Spleen (tissue), 11 donors: Measurements from ENCODE around the gene MUC5B. TPM values are rescaled to one million over a fixed set of nuclear protein-coding genes. Genes with fewer than 3 reads are reported as not detected.
A peak's percentile ranks its signal among the peaks of the same experiment; 100 is the strongest.

Experiments used
- DNase-seq: peaks from one replicate; pipeline ENCODE4 v3.0.0-alpha.2; 2020
- H3K27ac ChIP-seq, 8 donors: fragments of 200-600 bp; sonication (generic) in 7 of 8; 1 replicate in 4 of 8; 2 replicates in 4 of 8; pipeline versions ENCODE4 v1.5.0 to v1.8.0; 2016 to 2021; ENCODE audit warnings: inconsistent platforms in 4 of 8, mild to moderate bottlenecking in 4 of 8, moderate library complexity in 1 of 8
- H3K27me3 ChIP-seq, 7 donors: fragments of 200-600 bp; sonication (generic) in 6 of 7; replicated peaks in 1 of 7; 1 replicate in 4 of 7; 2 replicates in 3 of 7; pipeline versions ENCODE4 v1.5.0 to v1.8.0; 2016 to 2021; ENCODE audit warnings: inconsistent platforms in 3 of 7, mild to moderate bottlenecking in 1 of 7
- H3K36me3 ChIP-seq, 6 donors: fragments of 200-600 bp; sonication (generic) in 5 of 6; 1 replicate in 4 of 6; 2 replicates in 2 of 6; pipeline versions ENCODE4 v1.5.0 to v1.8.0; 2016 to 2021; ENCODE audit warnings: inconsistent platforms in 2 of 6
- H3K4me1 ChIP-seq, 6 donors: fragments of 200-600 bp; sonication (generic) in 5 of 6; 1 replicate in 3 of 6; 2 replicates in 3 of 6; pipeline versions ENCODE4 v1.5.0 to v1.8.0; 2016 to 2021; ENCODE audit warnings: inconsistent platforms in 3 of 6
- H3K4me3 ChIP-seq, 8 donors: fragments of 200-600 bp; sonication (generic) in 7 of 8; 1 replicate in 4 of 8; 2 replicates in 4 of 8; pipeline versions ENCODE4 v1.5.0 to v1.8.0; 2016 to 2021; ENCODE audit warnings: inconsistent platforms in 4 of 8, mild to moderate bottlenecking in 4 of 8, moderate library complexity in 2 of 8
- H3K9me3 ChIP-seq, 8 donors: fragments of 200-600 bp; sonication (generic) in 7 of 8; 1 replicate in 4 of 8; 2 replicates in 4 of 8; pipeline versions ENCODE4 v1.5.0 to v1.8.0; 2016 to 2021; ENCODE audit warnings: inconsistent platforms in 4 of 8
- POLR2A ChIP-seq, 3 donors: fragments of 450-650 bp; IDR thresholded peaks; one replicate each; pipeline ENCODE4 v1.5.1; 2017; ENCODE audit warnings: antibody characterized with exemption in 3 of 3, mild to moderate bottlenecking in 1 of 3
- POLR2AphosphoS5 ChIP-seq, 3 donors: sonication (generic); formaldehyde crosslinking; IDR thresholded peaks; one replicate each; pipeline ENCODE4 v1.5.1; 2017; ENCODE audit warnings: antibody characterized with exemption in 3 of 3
- WGBS, 5 donors: extraction: QIAGEN DNeasy Blood & Tissue Kit in 3 of 5; methylation state at CpG; one replicate each; pipeline versions ENCODE4 v1.1.5 to v1.1.7; 2013 to 2018; 5-methylcytosine and 5-hydroxymethylcytosine counted together
- intact Hi-C: fragments of 100-400 bp; cut with DNase I; formaldehyde crosslinking; loops from one replicate; pipeline ENCODE4 v1.15.0; 2023; ENCODE audit warnings: low total_unique reads
- polyA plus RNA-seq, 3 donors: library from polyadenylated mRNA; stranded (reverse); fragments of 200-250 nt; gene quantifications; one replicate each; pipeline ENCODE4 v1.2.1, GENCODE V29; 2013
- total RNA-seq, 7 donors: library from RNA; depleted of rRNA in 3 of 7; stranded (reverse); fragments of >200 nt in 3 of 7; fragmentation: NEBNext Ultra II Directional in 4 of 7; extraction: Animal tissue kit (Norgen Biotek cat#: 25700) in 4 of 7; gene quantifications; one replicate each; pipeline versions ENCODE4 v1.1.0 to v1.2.1, GENCODE V29; 2016 to 2021
- TF ChIP-seq, protein P1 (sequence below), 11 experiments: fragments of 200-600 bp in 7 of 11; fragments of 450-650 bp in 4 of 11; sonication (generic) in 4 of 11; IDR thresholded peaks in 8 of 11; conservative IDR thresholded peaks in 3 of 11; 1 replicate in 7 of 11; 2 replicates in 4 of 11; pipeline versions ENCODE4 v1.4.0 to v1.8.0; 2016 to 2021; ENCODE audit warnings: antibody characterized with exemption in 11 of 11, inconsistent platforms in 4 of 11, mild to moderate bottlenecking in 1 of 11
- donor health status: healthy with polysubstance abuse.
- donor health status: DM: no; HTN: no; CAD: no; lungs with moderate emphysema.
- donor health status: DM: no; HTN: no; CAD: no.
- donor health status: Bipolar disorder and iron deficiency.
- donor health status: healthy.
- donor health status: DM: no; HTN: no; CAD: no.
- donor health status: DM: yes; HTN: yes; CAD: no.

Gene MUC5B
- total and polyA plus RNA-seq, 10 donors = under 0.01 to 0.09 (median under 0.01) TPM; not detected in 7

GRCh38 chr11:1276041-1276790, 53.4 kb downstream of the MUC5B start:
- no peaks in the 10 kb centered on the region for H3K27me3 ChIP-seq
- WGBS, 5 donors = 89 to 92% (median 90%) methylated on average over 27 to 32 of the region's 32 CpGs
- H3K4me3 ChIP-seq = no peak overlapping the region
- H3K27ac ChIP-seq = no peak overlapping the region
- H3K36me3 ChIP-seq = peaks cover 0 to 97% (median 68%) of the 10 kb centered on the region in 6 donors
- intact Hi-C loops = no loop called here
- H3K4me1 ChIP-seq = peaks cover 0 to 2% (median 0%) of the 10 kb centered on the region in 6 donors
- DNase-seq = peak; percentile 66
- no peaks in the 10 kb centered on the region for H3K9me3 ChIP-seq
- TF ChIP-seq POLR2AphosphoS5 (IDR thresholded peaks at IDR 0.05) = peak in 1 of 3 donors; percentile 35
- TF ChIP-seq, protein P1, sequence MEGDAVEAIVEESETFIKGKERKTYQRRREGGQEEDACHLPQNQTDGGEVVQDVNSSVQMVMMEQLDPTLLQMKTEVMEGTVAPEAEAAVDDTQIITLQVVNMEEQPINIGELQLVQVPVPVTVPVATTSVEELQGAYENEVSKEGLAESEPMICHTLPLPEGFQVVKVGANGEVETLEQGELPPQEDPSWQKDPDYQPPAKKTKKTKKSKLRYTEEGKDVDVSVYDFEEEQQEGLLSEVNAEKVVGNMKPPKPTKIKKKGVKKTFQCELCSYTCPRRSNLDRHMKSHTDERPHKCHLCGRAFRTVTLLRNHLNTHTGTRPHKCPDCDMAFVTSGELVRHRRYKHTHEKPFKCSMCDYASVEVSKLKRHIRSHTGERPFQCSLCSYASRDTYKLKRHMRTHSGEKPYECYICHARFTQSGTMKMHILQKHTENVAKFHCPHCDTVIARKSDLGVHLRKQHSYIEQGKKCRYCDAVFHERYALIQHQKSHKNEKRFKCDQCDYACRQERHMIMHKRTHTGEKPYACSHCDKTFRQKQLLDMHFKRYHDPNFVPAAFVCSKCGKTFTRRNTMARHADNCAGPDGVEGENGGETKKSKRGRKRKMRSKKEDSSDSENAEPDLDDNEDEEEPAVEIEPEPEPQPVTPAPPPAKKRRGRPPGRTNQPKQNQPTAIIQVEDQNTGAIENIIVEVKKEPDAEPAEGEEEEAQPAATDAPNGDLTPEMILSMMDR (IDR thresholded peaks at IDR 0.05 in 8 of 11, conservative IDR thresholded peaks at IDR 0.05 in 3 of 11) = no peak

DNA sequence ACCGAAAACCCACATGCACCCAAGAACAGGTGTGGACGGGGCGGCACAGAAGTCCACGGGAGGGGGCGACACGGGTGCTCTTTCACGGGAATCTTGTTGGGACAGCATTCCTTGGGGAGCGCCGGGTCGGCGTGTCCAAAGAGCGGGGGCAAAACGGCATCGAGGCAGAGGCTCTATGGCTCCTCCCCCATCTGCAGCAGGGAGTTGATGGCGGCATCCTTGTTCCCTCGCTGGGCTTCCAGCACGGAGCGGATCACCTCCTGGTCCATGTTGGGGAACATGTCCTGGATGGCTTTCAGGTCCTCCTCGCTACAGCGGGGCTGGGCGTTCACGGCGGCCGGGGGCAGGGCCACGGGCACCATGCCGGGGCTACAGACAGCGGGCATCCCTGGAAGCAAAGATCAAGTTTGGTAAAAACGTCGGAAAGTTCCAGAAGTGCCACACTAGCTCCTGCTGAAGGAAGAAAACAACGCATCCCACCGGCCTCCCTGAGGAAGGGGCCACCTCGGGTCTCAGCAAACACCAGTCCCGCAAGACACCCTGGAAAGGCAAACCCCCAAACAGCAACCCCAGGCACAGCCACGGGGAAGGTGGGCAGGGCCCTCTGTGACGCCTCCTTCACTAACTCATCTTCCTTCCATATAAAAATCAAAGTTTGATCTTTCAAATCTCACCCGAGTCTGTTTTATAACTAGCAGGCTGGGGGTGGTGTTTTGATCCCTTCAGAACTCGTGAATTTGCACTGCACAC, 54.2 kb downstream of the MUC5B start:
- TF ChIP-seq POLR2A (IDR thresholded peaks at IDR 0.05) (no peak), POLR2AphosphoS5 (IDR thresholded peaks at IDR 0.05) (no peak)
- TF ChIP-seq, protein P1 (IDR thresholded peaks at IDR 0.05 in 8 of 11, conservative IDR thresholded peaks at IDR 0.05 in 3 of 11) = no peak
- 92 to 97% (median 94%) methylated on average over 36 to 37 of the region's 37 CpGs for WGBS, 5 donors
- Histone ChIP-seq H3K36me3 (peaks cover 0 to 98% (median 76%) of the 10 kb centered on the region in 6 donors), H3K27ac (no peak overlapping the region), H3K4me1 (peaks cover 0 to 10% (median 4%) of the 10 kb centered on the region in 6 donors), H3K9me3 (no peaks in the 10 kb centered on the region), H3K4me3 (no peak overlapping the region), H3K27me3 (no peaks in the 10 kb centered on the region)
- peak; percentile 59 for DNase-seq
- intact Hi-C loops = no loop called here

GRCh38 chr11:1277936-1278512, 55.2 kb downstream of the MUC5B start:
- Histone ChIP-seq H3K36me3 (peaks cover 0 to 98% (median 79%) of the 10 kb centered on the region in 6 donors), H3K4me3 (no peak overlapping the region), H3K27me3 (no peaks in the 10 kb centered on the region), H3K27ac (no peak overlapping the region), H3K9me3 (no peaks in the 10 kb centered on the region), H3K4me1 (peaks cover 0 to 15% (median 7%) of the 10 kb centered on the region in 6 donors)
- intact Hi-C loops = no loop called here
- WGBS, 5 donors = 92 to 99% (median 95%) methylated on average over 10 to 27 of the region's 27 CpGs
- TF ChIP-seq, protein P1 (IDR thresholded peaks at IDR 0.05 in 8 of 11, conservative IDR thresholded peaks at IDR 0.05 in 3 of 11) = no peak
- TF ChIP-seq POLR2AphosphoS5 (IDR thresholded peaks at IDR 0.05) = peak in 1 of 3 donors; percentile 28
- DNase-seq = peak; percentile 51
